ENCODE results near the gene SDR42E2.

The SDR42E2 gene

GRCh38 chr16:22220069-22220440 lies 57.7 kb downstream of the SDR42E2 start:
- no peak for TF ChIP-seq TAF1 (IDR thresholded peaks at IDR 0.05; ENCODE audit: borderline replicate concordance, insufficient read depth, low read length)
- TF ChIP-seq SIN3A (IDR thresholded peaks at IDR 0.05; ENCODE audit: borderline replicate concordance, insufficient read depth, low read length): no peak
- no peak for TF ChIP-seq POLR2AphosphoS5 (IDR thresholded peaks at IDR 0.05; ENCODE audit: low read depth, low read length)
- no peak for TF ChIP-seq REST (IDR thresholded peaks at IDR 0.05; ENCODE audit: insufficient read depth in 1 of 2, low read depth in 2 of 2, low read length in 2 of 2)
- TF ChIP-seq FOXP2 (optimal IDR thresholded peaks at IDR 0.05; ENCODE audit: borderline replicate concordance, extremely low read depth, extremely low read length, insufficient read depth): no peak

GRCh38 chr16:22220714-22221113 lies 58.4 kb downstream of the SDR42E2 start:
- TF ChIP-seq TAF1 (IDR thresholded peaks at IDR 0.05; ENCODE audit: borderline replicate concordance, insufficient read depth, low read length): no peak
- TF ChIP-seq FOXP2 (optimal IDR thresholded peaks at IDR 0.05; ENCODE audit: borderline replicate concordance, extremely low read depth, extremely low read length, insufficient read depth): no peak

DNA sequence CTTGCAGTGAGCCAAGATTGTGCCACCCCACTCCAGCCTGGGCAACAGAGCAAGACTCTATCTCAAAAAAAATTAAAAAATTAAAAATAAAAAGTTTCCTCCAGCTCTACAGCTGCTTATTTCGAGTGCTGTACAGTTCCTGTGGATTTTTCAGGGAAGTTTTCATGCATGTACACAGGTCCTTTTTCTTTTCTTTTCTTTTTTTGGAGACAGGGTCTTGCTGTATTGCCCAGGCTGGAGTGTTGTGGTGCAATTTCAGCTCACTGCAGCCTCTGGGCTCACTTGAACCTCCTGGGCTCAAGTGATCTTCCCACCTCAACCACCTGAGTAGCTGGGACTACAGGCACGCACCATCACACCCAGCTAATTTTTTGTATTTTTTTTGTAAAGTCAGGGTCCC lies 59.7 kb downstream of the SDR42E2 start:
- TF ChIP-seq REST (IDR thresholded peaks at IDR 0.05; ENCODE audit: insufficient read depth in 1 of 2, low read depth in 2 of 2, low read length in 2 of 2) (no peak), POLR2AphosphoS5 (IDR thresholded peaks at IDR 0.05; ENCODE audit: low read depth, low read length) (no peak), TAF1 (IDR thresholded peaks at IDR 0.05; ENCODE audit: borderline replicate concordance, insufficient read depth, low read length) (no peak), FOXP2 (optimal IDR thresholded peaks at IDR 0.05; ENCODE audit: borderline replicate concordance, extremely low read depth, extremely low read length, insufficient read depth) (no peak), SIN3A (IDR thresholded peaks at IDR 0.05; ENCODE audit: borderline replicate concordance, insufficient read depth, low read length) (no peak)

GRCh38 chr16:22222998-22223397 lies 60.7 kb downstream of the SDR42E2 start:
- TF ChIP-seq TAF1 (IDR thresholded peaks at IDR 0.05; ENCODE audit: borderline replicate concordance, insufficient read depth, low read length): no peak
- no peak for TF ChIP-seq REST (IDR thresholded peaks at IDR 0.05; ENCODE audit: insufficient read depth in 1 of 2, low read depth in 2 of 2, low read length in 2 of 2)
- no peak for TF ChIP-seq POLR2AphosphoS5 (IDR thresholded peaks at IDR 0.05; ENCODE audit: low read depth, low read length)
- TF ChIP-seq SIN3A (IDR thresholded peaks at IDR 0.05; ENCODE audit: borderline replicate concordance, insufficient read depth, low read length): no peak
- no peak for TF ChIP-seq FOXP2 (optimal IDR thresholded peaks at IDR 0.05; ENCODE audit: borderline replicate concordance, extremely low read depth, extremely low read length, insufficient read depth)

DNA sequence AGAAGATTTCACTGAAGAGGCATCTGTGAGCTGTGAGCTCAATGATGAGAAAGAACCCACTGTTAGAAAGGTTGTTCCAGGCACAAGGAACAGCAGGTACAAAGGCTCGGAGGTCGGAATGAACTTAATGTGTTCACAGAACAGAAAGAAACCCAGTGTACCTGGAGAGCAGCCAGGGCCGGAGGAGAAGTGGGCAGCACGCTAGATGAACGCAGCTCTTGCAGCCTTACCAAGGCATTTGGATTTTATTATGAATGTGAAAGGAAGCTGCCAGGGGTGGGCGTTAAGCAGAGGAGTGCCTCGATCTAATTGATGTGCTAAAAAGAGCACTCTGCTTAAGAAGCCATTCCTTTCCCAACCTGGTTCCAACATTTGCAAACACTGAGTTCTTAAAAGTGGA lies 62.8 kb downstream of the SDR42E2 start:
- no peak for TF ChIP-seq SIN3A (IDR thresholded peaks at IDR 0.05; ENCODE audit: borderline replicate concordance, insufficient read depth, low read length)
- no peak for TF ChIP-seq POLR2AphosphoS5 (IDR thresholded peaks at IDR 0.05; ENCODE audit: low read depth, low read length)
- no peak for TF ChIP-seq FOXP2 (optimal IDR thresholded peaks at IDR 0.05; ENCODE audit: borderline replicate concordance, extremely low read depth, extremely low read length, insufficient read depth)
- no peak for TF ChIP-seq REST (IDR thresholded peaks at IDR 0.05; ENCODE audit: insufficient read depth in 1 of 2, low read depth in 2 of 2, low read length in 2 of 2)
- no peak for TF ChIP-seq TAF1 (IDR thresholded peaks at IDR 0.05; ENCODE audit: borderline replicate concordance, insufficient read depth, low read length)

Data from PFSK-1 (cell line).